HEK293 (cell line): Measurements from ENCODE around the gene CASP2.

Experiments
- GLIS1 ChIP-seq: fragments of 450-650 bp; formaldehyde crosslinking; IDR thresholded peaks from 2 replicates; pipeline ENCODE4 v1.5.1; 2016; ENCODE audit warnings: missing biosample characterization, missing genetic modification characterization
- GLIS2 ChIP-seq: fragments of 450-650 bp; formaldehyde crosslinking; IDR thresholded peaks from 2 replicates; pipeline ENCODE4 v1.5.1; 2016; ENCODE audit warnings: missing biosample characterization, missing genetic modification characterization
- HOXA7 ChIP-seq: sonication (generic); formaldehyde crosslinking; IDR thresholded peaks from 2 replicates; pipeline ENCODE4 v1.8.1; 2022; ENCODE audit warnings: missing genetic modification reagents, borderline replicate concordance
- MEIS1 ChIP-seq: sonication (generic); formaldehyde crosslinking; IDR thresholded peaks from 2 replicates; pipeline ENCODE4 v1.8.1; 2022; ENCODE audit warnings: missing genetic modification reagents, mild to moderate bottlenecking, borderline replicate concordance
- PATZ1 ChIP-seq: fragments of 450-650 bp; formaldehyde crosslinking; IDR thresholded peaks from 2 replicates; pipeline ENCODE4 v1.5.1; 2016; ENCODE audit warnings: missing biosample characterization, missing genetic modification characterization
- PRDM1 ChIP-seq: fragments of 450-650 bp; formaldehyde crosslinking; IDR thresholded peaks from 2 replicates; pipeline ENCODE4; 2016; ENCODE audit warnings: missing biosample characterization, missing genetic modification characterization
- PRDM6 ChIP-seq: fragments of 450-650 bp; formaldehyde crosslinking; IDR thresholded peaks from 2 replicates; pipeline ENCODE4 v1.5.1; 2017; ENCODE audit warnings: missing biosample characterization, missing genetic modification characterization
- REPIN1 ChIP-seq: fragments of 450-650 bp; formaldehyde crosslinking; IDR thresholded peaks from 2 replicates; pipeline ENCODE4 v1.5.1; 2017; ENCODE audit warnings: missing biosample characterization, missing genetic modification characterization, low read depth
- SALL2 ChIP-seq: fragments of 450-650 bp; formaldehyde crosslinking; IDR thresholded peaks from 2 replicates; pipeline ENCODE4 v1.5.0; 2017; ENCODE audit warnings: missing biosample characterization, mild to moderate bottlenecking, missing genetic modification characterization, borderline replicate concordance
- SP2 ChIP-seq: fragments of 450-650 bp; formaldehyde crosslinking; IDR thresholded peaks from 2 replicates; pipeline ENCODE4 v1.5.1; 2016; ENCODE audit warnings: missing biosample characterization, missing genetic modification characterization
- SP7 ChIP-seq: fragments of 450-650 bp; formaldehyde crosslinking; IDR thresholded peaks from 2 replicates; pipeline ENCODE4 v1.5.1; 2016; ENCODE audit warnings: missing biosample characterization, missing genetic modification characterization
- TSHZ1 ChIP-seq: fragments of 450-650 bp; formaldehyde crosslinking; IDR thresholded peaks from 2 replicates; pipeline ENCODE4 v1.5.1; 2016; ENCODE audit warnings: missing biosample characterization, missing genetic modification characterization, borderline replicate concordance
- ZBTB1 ChIP-seq: fragments of 450-650 bp; formaldehyde crosslinking; IDR thresholded peaks from 2 replicates; pipeline ENCODE4 v1.5.1; 2016; ENCODE audit warnings: missing biosample characterization, missing genetic modification characterization
- ZBTB49 ChIP-seq: fragments of 450-650 bp; formaldehyde crosslinking; IDR thresholded peaks from 2 replicates; pipeline ENCODE4 v1.5.1; 2016; ENCODE audit warnings: missing biosample characterization, missing genetic modification characterization, low read depth
- ZBTB7A ChIP-seq: fragments of 450-650 bp; formaldehyde crosslinking; IDR thresholded peaks from 2 replicates; pipeline ENCODE4 v1.5.1; 2016; ENCODE audit warnings: low read depth, missing biosample characterization, missing genetic modification characterization
- ZFP41 ChIP-seq: fragments of 450-650 bp; formaldehyde crosslinking; IDR thresholded peaks from 2 replicates; pipeline ENCODE4 v1.5.1; 2016; ENCODE audit warnings: missing biosample characterization, missing genetic modification characterization, borderline replicate concordance
- ZNF174 ChIP-seq: fragments of 450-650 bp; formaldehyde crosslinking; IDR thresholded peaks from 2 replicates; pipeline ENCODE4 v1.5.0; 2017; ENCODE audit warnings: missing biosample characterization, mild to moderate bottlenecking, missing genetic modification characterization
- ZNF214 ChIP-seq: fragments of 450-650 bp; formaldehyde crosslinking; IDR thresholded peaks from 2 replicates; pipeline ENCODE4 v1.5.1; 2017; ENCODE audit warnings: missing biosample characterization, mild to moderate bottlenecking, missing genetic modification characterization, borderline replicate concordance
- ZNF23 ChIP-seq: fragments of 450-650 bp; formaldehyde crosslinking; IDR thresholded peaks from 2 replicates; pipeline ENCODE4 v1.5.1; 2016; ENCODE audit warnings: missing biosample characterization, missing genetic modification characterization, borderline replicate concordance
- ZNF280D ChIP-seq: fragments of 450-650 bp; formaldehyde crosslinking; IDR thresholded peaks from 2 replicates; pipeline ENCODE4 v1.5.1; 2016; ENCODE audit warnings: missing biosample characterization, missing genetic modification characterization
- ZNF324 ChIP-seq: fragments of 450-650 bp; formaldehyde crosslinking; IDR thresholded peaks from 2 replicates; pipeline ENCODE4 v1.5.1; 2016; ENCODE audit warnings: missing biosample characterization, missing genetic modification characterization
- ZNF423 ChIP-seq: fragments of 450-650 bp; formaldehyde crosslinking; IDR thresholded peaks from 2 replicates; pipeline ENCODE4 v1.5.1; 2016; ENCODE audit warnings: missing biosample characterization, missing genetic modification characterization
- ZNF558 ChIP-seq: fragments of 450-650 bp; formaldehyde crosslinking; IDR thresholded peaks from 2 replicates; pipeline ENCODE4 v1.5.1; 2016; ENCODE audit warnings: missing biosample characterization, missing genetic modification characterization
- ZNF658 ChIP-seq: fragments of 450-650 bp; formaldehyde crosslinking; IDR thresholded peaks from 2 replicates; pipeline ENCODE4; 2016; ENCODE audit warnings: missing biosample characterization, missing genetic modification characterization
- ZNF777 ChIP-seq: fragments of 450-650 bp; formaldehyde crosslinking; IDR thresholded peaks from 2 replicates; pipeline ENCODE4 v1.5.1; 2017; ENCODE audit warnings: missing biosample characterization, missing genetic modification characterization, borderline replicate concordance
- ZNF791 ChIP-seq: fragments of 450-650 bp; formaldehyde crosslinking; IDR thresholded peaks from 2 replicates; pipeline ENCODE4 v1.5.1; 2016; ENCODE audit warnings: missing biosample characterization, missing genetic modification characterization
- ZSCAN30 ChIP-seq: fragments of 450-650 bp; IDR thresholded peaks from 2 replicates; pipeline ENCODE4 v1.5.1; 2018; ENCODE audit warnings: missing biosample characterization, mild to moderate bottlenecking, missing genetic modification characterization, moderate library complexity

CASP2 gene

GRCh38 chr7:143263266-143264195 is 24.6 kb upstream of the CASP2 start, which contains the start of gene GSTK1 (continued):
- no peak for TF ChIP-seq TSHZ1 (tag by site-specific recombination)
- TF ChIP-seq GLIS2 (tag by site-specific recombination): peak; percentile 92
- TF ChIP-seq SP7: peak; percentile 68
- TF ChIP-seq MEIS1 (CRISPR knock-in tag): no peak
- TF ChIP-seq ZNF558 (tag by site-specific recombination): no peak
- no peak for TF ChIP-seq HOXA7 (CRISPR knock-in tag)
- TF ChIP-seq SP2 (tag by site-specific recombination): peak; percentile 88
- no peak for TF ChIP-seq ZNF658
- TF ChIP-seq ZBTB1: no peak
- no peak for TF ChIP-seq PRDM6 (tag by site-specific recombination)
- TF ChIP-seq ZBTB49: no peak
- TF ChIP-seq ZBTB7A: no peak
- TF ChIP-seq ZNF423: peak; percentile 84
- TF ChIP-seq ZNF214: no peak
- peak; percentile 88 for TF ChIP-seq ZSCAN30
- no peak for TF ChIP-seq ZNF324 (tag by site-specific recombination)
- TF ChIP-seq ZNF280D (tag by site-specific recombination): no peak
- peak; percentile 89 for TF ChIP-seq PATZ1
- no peak for TF ChIP-seq ZNF791 (tag by site-specific recombination)
- TF ChIP-seq ZFP41 (tag by site-specific recombination): no peak
- no peak for TF ChIP-seq ZNF777 (tag by site-specific recombination)
- TF ChIP-seq PRDM1 (tag by site-specific recombination): no peak
- peak; percentile 83 for TF ChIP-seq GLIS1
- no peak for TF ChIP-seq ZNF174 (tag by site-specific recombination)
- no peak for TF ChIP-seq ZNF23 (tag by site-specific recombination)
- no peak for TF ChIP-seq REPIN1
- TF ChIP-seq SALL2 (tag by site-specific recombination): no peak
